GM19193 (cell line): Measurements from ENCODE around the gene MRPL32.

ENCODE experiments used
- POLR2A ChIP-seq: IDR thresholded peaks from 4 replicates; pipeline ENCODE4 v1.6.1; 2011; ENCODE audit not compliant: insufficient read depth, insufficient read length; ENCODE audit errors: extremely low read depth

Gene MRPL32

DNA sequence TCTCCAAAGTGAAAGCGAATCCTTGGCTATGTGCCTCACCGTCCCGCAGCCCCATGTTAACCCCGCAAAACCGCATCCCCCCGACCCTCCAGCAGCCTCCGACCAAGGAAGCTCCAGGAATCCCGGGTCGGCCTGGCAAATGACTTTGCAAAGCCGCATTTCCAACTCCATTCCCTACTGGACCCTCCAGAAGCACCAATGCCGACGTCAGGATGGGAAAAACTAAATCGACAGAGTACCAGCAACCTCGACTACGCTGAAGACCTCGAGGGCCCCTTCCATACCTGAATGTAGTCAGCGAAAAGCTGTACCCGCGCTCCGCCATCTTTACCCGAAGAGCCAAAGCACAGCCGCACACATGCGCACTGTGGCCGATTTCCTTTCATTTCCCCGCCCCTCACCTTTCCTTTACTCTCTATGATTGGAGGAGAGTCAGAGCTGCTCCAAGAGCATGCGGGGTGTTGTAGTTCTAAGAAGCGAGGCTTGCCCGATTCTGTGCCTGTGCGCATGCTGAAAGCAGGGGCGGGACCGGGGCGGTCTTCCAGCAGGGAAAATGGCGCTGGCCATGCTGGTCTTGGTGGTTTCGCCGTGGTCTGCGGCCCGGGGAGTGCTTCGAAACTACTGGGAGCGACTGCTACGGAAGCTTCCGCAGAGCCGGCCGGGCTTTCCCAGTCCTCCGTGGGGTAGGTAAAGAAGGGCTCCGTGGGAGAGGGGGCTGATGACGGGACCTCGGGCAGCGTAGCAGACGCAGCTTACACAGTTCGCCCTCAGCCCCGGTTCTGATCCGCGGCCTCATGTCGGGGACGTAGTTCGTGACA, at the start of gene MRPL32, which contains the start of gene PSMA2:
Gene MRPL32, plus strand, starts transcription at position 543 of the 818 bp plus-strand sequence. Its CDS starts 11 bp downstream, at position 554.
Gene PSMA2, minus strand, starts transcription at position 341 of the 818 bp plus-strand sequence. Its CDS starts 16 bp downstream, at position 325.
- TF ChIP-seq POLR2A, result peak; percentile 94

DNA sequence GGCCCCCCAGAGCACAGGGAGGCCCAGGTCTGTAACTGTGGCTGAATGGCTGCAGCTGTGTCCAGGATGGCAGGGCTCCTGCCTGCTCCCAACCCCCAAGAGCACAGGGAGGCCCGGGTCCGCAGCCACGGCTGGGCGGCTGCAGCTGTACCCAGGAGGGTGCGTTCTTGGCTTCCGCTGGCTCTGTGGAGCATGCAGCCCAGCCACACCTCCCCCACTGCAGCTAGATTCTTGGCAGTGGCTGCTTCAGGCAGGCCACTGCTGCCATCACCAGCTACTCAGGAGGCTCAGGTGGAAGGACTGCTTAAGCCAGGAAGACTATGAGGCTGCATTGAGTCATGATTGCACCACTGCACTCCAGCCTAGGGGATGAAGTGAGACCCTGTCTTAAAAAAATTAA, 48.2 kb upstream of the MRPL32 start:
- TF ChIP-seq POLR2A, result no peak

DNA sequence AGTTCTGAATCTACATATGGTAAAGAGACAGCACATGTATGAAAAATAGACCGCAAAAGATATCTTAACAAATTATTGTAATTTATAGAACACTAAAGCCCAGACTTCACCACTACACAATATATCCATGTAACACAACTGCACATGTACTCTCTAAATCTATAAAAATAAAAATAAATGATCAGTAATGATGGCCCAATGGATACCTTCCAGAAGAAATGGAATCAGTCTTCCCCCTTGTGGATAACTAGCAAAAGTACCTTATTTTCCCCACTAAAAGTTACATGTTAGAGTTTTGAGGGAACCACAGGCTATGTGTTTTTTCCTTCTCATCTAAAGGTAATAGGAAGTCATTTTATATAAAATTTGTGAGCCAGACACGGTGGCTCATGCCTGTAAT, 46.0 kb upstream of the MRPL32 start:
- no peak for TF ChIP-seq POLR2A

DNA sequence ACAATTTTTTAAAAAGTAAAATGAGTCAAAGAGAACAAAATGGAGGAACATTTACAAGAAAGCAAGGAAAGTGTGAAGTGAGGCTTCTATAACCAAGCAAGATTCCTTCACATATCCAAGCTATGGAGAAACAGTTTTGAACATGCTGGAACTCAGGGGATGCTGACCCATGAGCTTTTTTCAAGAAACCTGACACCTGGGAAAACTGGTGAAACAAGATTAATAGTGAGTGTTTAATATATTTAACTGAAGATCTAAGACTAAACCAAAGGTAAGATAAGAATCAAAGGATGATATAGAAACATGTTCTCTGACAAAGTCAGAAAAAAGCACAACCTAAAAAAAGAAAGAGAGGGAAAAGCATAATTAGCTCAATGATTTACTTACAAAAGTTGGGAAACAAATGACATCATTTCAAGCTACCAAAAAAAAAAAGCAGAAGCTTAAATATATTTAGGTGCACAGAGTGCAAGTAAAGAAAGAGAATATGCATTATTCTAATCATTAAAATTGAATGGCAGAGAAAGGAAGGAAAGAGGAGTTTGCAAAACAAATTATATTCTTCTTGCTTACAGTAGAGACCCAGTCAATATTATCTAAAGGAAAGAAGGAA, 45.2 kb upstream of the MRPL32 start:
- no peak for TF ChIP-seq POLR2A

DNA sequence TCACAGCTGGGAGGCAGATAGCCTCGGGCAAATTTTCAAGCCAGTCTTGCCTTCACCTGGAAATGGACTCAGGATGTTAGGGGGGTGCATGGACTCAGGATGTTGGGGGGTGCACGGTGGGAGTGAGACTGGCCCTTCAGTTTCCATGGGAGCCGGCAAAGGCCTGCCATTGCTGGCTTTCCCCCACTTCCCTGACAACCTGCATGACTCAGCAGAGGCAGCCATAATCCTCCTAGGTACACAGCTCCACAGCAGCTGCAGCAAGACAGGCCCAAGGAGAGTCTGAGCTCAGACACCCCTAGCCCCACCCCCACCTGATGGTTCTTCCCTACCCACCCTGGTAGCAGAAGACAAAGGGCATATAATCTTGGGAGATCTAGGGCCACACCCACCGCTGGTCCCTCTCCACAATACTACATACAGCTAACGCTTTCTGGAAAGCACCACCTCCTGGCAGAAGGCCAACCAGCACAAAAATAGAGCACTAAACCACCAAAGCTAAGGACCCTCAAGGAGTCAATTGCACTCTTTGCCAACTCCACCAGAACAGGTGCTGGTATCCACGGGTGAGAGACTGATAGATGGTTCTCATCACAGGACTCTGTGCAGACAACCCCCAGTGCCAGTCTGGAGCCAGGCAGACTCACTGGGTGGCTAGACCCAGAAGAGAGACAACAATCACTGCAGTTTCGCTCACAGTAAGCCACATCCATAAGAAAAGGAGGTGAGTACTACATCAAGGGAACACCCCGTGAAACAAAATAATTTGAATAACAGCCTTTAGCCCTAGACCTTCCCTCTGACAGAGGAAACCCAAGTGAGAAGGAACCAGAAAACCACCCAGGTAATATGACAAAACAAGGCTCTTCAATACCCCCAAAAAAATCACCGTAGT, 38.6 kb upstream of the MRPL32 start:
- TF ChIP-seq POLR2A, result no peak

DNA sequence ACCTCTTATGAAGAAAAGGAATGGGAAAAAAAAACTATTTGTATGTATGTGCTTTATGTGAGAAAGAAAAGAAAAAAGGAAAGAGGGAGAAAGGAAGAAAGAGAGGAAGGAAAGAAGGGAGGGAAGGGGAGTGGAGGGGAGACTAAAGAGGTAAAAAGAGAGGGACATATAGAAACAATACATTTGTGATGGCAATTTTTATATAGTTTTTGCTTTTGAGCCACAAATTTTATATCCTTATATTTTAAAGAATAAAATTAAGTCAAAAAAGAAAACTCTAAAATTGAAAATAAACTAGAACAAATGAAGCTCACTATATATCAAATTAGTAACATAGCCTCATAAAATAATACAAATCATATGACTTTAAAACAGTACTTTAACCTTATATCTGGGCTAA, 31.3 kb upstream of the MRPL32 start:
- no peak for TF ChIP-seq POLR2A

DNA sequence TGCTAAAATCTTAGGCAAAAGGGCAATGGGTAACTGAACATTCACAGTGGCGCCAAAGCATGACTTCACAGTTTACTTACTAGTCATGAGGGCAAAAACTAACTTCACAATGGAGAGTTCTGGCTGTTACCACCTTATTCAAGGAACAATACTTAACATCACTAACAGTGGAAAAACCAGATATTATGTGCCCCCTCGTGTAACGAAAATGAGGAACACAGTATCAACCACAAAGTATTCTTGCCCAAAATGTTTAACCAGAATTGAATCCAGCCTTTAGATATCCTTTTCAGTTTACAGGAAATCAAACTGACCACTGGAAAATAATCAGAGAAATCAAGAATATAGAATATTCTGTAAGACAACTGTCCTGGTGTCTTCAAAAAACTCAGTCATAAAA, 29.8 kb upstream of the MRPL32 start:
- no peak for TF ChIP-seq POLR2A

DNA sequence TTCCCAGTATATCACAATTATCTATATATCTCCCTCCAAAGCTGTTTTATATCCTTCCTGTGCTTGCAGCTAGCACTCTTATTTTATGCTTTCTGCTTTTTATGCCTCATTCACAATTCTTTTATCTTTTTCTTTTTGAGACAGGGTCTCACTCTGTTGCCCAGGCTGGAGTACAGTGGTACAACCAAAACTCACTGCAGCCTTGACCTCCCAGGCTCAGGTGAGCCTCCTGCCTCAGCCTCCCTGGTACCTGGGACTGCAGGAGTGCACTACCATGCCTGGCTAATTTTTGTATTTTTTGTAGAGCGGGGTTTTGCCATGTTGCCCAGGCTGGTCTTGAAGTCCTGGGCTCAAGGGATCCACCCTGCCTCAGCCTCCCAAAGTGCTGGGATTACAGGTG, 26.0 kb upstream of the MRPL32 start:
- TF ChIP-seq POLR2A, result no peak

DNA sequence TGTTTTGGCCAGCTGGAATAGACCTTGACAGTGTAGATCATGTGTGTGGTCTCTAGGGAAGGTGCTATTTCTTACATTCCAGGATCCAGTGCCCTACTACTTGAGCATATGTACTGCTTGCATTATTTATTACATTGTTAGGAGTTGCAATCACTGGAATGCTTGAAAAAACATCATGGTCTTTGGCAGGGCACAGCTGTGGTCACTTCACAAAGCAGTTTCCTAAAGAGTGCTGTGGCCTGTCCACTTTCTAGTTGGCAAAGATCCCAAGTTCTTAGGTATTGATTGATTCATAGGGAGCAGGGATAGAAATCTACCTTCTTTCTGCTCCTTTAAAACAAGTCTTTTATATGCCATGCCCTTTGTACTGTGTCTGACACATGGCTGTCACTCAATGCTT, 24.9 kb upstream of the MRPL32 start:
- TF ChIP-seq POLR2A, result no peak

DNA sequence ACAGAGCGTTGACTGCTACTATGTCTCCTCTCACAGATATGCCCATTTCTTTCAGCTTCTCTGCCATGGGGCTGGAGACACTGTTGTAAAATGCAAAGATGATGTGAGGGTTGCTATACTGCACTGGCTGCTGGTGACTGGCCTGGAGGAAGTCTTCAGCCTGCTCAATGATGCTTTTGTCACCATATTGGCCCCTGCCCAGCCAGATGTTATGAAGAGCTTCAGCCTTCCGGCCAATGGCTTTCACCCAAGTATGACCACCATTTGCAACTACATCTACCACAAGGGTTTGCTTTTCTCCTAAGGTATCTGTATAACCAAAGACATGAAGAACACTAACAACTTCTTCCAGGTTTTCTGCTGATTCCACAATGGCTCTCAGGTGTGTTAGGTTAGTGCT, 21.9 kb upstream of the MRPL32 start:
- TF ChIP-seq POLR2A, result no peak

DNA sequence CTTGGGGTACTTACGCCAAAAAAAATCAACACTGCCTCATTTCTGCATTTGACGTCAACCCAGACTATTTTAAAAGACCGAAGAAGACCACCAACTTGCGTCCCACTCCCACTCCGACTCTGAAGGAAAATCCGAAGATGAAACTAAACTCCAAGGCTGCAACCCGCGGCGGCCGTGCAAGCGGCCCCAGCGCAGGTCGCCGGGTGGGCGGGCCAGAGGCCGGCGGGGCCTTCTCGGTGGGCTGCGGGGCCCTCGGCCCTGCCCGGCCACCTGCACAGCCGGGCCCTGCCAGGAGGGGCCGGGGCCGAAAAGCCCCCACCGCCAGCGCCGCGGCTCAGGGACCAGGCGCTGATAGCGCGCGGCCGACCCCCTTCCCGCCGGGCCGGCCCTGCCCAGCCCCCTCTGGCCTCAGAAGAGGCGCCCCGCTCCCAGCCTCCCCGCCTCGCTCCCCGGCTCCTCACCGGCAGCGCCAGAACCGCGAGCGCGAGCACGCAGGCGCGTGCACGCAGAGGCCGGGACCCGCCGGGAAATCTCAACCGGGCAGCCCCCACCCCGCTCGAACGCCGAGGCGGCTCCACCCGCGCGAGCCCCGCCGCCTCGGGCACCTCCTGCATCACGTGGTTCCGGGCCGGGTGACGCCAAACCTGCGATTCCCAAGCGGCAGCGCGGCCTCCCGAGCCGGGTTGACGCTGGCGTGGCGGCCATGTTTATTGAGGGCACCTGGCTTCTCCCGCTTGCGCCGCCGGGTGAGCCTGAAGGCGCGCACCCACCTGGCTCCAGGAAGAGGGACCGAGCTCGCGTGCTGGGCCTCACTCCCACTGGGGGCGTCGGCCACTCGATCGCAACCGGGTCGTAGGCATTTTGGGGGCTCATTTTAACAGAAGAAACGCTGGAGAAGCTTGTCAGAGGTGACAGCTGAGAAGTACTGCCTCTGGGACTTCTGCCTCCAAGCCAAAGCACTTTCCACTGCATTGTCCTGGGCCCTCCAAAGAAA, 20.4 kb upstream of the MRPL32 start, which contains the start of gene C7orf25:
Gene C7orf25, minus strand, starts transcription at position 617 of the 994 bp plus-strand sequence. CDS start 1,170 bp downstream, outside the sequence.
- TF ChIP-seq POLR2A, result peak; percentile 60

DNA sequence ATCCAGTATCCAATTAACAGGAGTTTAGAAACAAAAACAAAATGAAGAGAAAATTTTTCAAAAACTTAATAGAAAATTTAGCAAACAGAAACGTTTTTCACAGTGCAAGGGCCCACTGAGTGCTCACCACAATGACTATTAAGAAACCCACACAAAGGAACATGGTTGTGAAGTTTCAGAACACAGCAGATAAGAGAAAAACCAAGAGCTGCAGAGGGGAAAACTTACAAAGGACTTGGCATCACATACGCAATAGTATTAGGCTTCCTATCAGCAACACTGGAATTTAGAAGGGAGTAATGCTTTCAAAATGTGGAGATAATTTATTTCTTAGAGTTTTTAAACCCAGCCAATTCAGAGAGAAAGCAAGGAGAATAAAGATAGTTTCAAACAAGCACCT, 18.6 kb upstream of the MRPL32 start:
- no peak for TF ChIP-seq POLR2A

DNA sequence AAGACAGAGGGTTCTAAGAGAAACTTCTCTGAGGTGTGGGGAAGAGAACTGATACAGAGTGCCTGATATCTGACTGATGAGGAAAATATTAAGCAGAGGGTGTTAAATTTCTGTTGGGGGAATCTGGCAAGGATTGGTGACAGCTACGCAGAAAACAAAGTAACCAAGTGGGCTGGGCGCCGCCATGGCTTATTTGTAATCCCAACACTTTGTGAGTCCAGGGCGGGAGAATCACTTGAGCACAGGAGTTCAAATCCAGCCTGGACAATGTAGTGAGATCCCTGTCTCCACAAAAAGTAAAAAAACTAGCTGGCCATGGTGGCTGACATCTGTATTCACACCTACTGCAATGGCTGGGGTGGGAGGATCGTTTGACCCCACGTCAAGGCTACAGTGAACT, 18.2 kb upstream of the MRPL32 start:
- no peak for TF ChIP-seq POLR2A
